Measurements from ENCODE around the gene C1orf21. TPM values are rescaled to one million over a fixed set of nuclear protein-coding genes. Genes with fewer than 3 reads are reported as not detected.

The C1orf21 gene
- total RNA-seq, 1 experiment from 2014 or later, result 0.15 TPM

DNA sequence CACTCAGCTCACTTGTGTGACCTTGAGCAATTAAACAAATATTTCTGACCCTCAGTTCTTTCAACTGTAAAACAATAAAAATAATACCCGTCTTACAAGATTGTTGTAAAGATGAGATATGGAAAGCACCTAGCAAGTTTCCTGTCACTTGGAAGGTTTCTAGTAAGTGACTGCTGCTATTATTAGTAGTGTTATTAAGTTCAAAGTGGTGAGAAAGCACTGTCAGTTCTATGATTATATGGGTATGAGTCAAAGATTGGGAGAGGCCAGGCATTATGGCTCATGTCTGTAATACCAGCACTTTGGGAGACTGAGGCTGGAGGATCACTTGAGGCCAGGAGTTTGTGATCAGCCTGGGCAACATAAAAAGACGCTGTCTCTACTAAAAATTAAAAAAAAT lies 145.4 kb downstream of the C1orf21 start:
- Histone ChIP-seq H3K9me3 (ENCODE audit: control insufficient read depth, insufficient read depth, low read depth, low read length) (no peaks in the 10 kb centered on the region), H3K27ac (ENCODE audit: low read length) (no peak overlapping the region), H3K4me3 (ENCODE audit: low read depth in 2 of 2, low read length in 2 of 2) (no peak overlapping the region), H3K27me3 (ENCODE audit: control insufficient read depth, insufficient read depth, low read length) (no peaks in the 10 kb centered on the region), H3K36me3 (ENCODE audit: control insufficient read depth, insufficient read depth, low read length) (no peaks in the 10 kb centered on the region), H3K4me1 (ENCODE audit: control insufficient read depth, insufficient read depth, low read length) (no peaks in the 10 kb centered on the region)
- TF ChIP-seq POLR2AphosphoS5 (IDR thresholded peaks at IDR 0.05; ENCODE audit: low read depth, low read length) (no peak), TCF7L2 (IDR thresholded peaks at IDR 0.05; ENCODE audit: low read depth, low read length) (no peak), SIN3A (IDR thresholded peaks at IDR 0.05; ENCODE audit: borderline replicate concordance, insufficient read depth, low read depth, low read length) (no peak)
- TF ChIP-seq, protein P1, sequence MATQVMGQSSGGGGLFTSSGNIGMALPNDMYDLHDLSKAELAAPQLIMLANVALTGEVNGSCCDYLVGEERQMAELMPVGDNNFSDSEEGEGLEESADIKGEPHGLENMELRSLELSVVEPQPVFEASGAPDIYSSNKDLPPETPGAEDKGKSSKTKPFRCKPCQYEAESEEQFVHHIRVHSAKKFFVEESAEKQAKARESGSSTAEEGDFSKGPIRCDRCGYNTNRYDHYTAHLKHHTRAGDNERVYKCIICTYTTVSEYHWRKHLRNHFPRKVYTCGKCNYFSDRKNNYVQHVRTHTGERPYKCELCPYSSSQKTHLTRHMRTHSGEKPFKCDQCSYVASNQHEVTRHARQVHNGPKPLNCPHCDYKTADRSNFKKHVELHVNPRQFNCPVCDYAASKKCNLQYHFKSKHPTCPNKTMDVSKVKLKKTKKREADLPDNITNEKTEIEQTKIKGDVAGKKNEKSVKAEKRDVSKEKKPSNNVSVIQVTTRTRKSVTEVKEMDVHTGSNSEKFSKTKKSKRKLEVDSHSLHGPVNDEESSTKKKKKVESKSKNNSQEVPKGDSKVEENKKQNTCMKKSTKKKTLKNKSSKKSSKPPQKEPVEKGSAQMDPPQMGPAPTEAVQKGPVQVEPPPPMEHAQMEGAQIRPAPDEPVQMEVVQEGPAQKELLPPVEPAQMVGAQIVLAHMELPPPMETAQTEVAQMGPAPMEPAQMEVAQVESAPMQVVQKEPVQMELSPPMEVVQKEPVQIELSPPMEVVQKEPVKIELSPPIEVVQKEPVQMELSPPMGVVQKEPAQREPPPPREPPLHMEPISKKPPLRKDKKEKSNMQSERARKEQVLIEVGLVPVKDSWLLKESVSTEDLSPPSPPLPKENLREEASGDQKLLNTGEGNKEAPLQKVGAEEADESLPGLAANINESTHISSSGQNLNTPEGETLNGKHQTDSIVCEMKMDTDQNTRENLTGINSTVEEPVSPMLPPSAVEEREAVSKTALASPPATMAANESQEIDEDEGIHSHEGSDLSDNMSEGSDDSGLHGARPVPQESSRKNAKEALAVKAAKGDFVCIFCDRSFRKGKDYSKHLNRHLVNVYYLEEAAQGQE (IDR thresholded peaks at IDR 0.05; ENCODE audit: insufficient read depth in 1 of 2, low read depth in 2 of 2, low read length in 1 of 2), result no peak
- TF ChIP-seq, protein P2, sequence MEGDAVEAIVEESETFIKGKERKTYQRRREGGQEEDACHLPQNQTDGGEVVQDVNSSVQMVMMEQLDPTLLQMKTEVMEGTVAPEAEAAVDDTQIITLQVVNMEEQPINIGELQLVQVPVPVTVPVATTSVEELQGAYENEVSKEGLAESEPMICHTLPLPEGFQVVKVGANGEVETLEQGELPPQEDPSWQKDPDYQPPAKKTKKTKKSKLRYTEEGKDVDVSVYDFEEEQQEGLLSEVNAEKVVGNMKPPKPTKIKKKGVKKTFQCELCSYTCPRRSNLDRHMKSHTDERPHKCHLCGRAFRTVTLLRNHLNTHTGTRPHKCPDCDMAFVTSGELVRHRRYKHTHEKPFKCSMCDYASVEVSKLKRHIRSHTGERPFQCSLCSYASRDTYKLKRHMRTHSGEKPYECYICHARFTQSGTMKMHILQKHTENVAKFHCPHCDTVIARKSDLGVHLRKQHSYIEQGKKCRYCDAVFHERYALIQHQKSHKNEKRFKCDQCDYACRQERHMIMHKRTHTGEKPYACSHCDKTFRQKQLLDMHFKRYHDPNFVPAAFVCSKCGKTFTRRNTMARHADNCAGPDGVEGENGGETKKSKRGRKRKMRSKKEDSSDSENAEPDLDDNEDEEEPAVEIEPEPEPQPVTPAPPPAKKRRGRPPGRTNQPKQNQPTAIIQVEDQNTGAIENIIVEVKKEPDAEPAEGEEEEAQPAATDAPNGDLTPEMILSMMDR (IDR thresholded peaks at IDR 0.05), result no peak
- POLR2A ChIA-PET, result no interaction called here
- in situ Hi-C loops (cut with HindIII; ENCODE audit: low pct_unique_long_range_greater_than_20kb, low sequenced_read_pairs), result no loop called here
- CTCF ChIA-PET, result no interaction called here
- ATAC-seq (no peak), DNase-seq (ENCODE audit: low read depth, low spot score) (no peak)
- intact Hi-C loops (cut with micrococcal nuclease; ENCODE audit: unreplicated experiment), result no loop called here
- BruUV-seq (replicated peaks), result no TSS peak

DNA sequence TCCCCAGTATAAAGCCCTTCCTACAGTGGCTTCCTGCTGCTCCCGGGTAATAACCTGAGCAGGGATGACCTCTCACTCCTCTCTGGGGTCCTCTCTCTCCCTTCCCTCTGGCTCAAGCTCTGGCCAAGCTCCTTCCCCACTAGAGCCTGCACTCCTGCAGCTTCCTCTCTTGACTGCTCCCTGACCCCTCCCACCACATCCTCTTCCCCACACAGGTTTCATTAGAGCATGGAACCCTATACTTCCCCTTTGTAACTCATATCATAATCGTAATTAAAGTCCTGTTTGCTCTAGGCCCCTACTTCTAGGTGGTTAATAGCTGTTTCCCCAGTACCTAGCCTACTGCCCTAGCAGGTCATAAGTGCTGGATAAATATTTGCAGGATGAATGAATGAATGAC lies 146.2 kb downstream of the C1orf21 start:
- ChIA-PET POLR2A (no interaction called here), CTCF (no interaction called here)
- Histone ChIP-seq H3K9me3 (ENCODE audit: control insufficient read depth, insufficient read depth, low read depth, low read length) (no peaks in the 10 kb centered on the region), H3K36me3 (ENCODE audit: control insufficient read depth, insufficient read depth, low read length) (no peaks in the 10 kb centered on the region), H3K27me3 (ENCODE audit: control insufficient read depth, insufficient read depth, low read length) (no peaks in the 10 kb centered on the region), H3K4me3 (ENCODE audit: low read depth in 2 of 2, low read length in 2 of 2) (no peak overlapping the region), H3K4me1 (ENCODE audit: control insufficient read depth, insufficient read depth, low read length) (no peaks in the 10 kb centered on the region), H3K27ac (ENCODE audit: low read length) (no peak overlapping the region)
- intact Hi-C loops (cut with micrococcal nuclease; ENCODE audit: unreplicated experiment) (no loop called here), in situ Hi-C loops (cut with HindIII; ENCODE audit: low pct_unique_long_range_greater_than_20kb, low sequenced_read_pairs) (no loop called here)
- TF ChIP-seq TCF7L2 (IDR thresholded peaks at IDR 0.05; ENCODE audit: low read depth, low read length) (no peak), SIN3A (IDR thresholded peaks at IDR 0.05; ENCODE audit: borderline replicate concordance, insufficient read depth, low read depth, low read length) (no peak), POLR2AphosphoS5 (IDR thresholded peaks at IDR 0.05; ENCODE audit: low read depth, low read length) (no peak)
- TF ChIP-seq, protein P2 (IDR thresholded peaks at IDR 0.05), result no peak
- TF ChIP-seq, protein P1 (IDR thresholded peaks at IDR 0.05; ENCODE audit: insufficient read depth in 1 of 2, low read depth in 2 of 2, low read length in 1 of 2), result no peak
- DNase-seq (ENCODE audit: low read depth, low spot score) (no peak), ATAC-seq (no peak)
- BruUV-seq (replicated peaks), result no TSS peak

All from Panc1 (cell line).